CD4-positive, alpha-beta T cell treated with Interleukin-21 for 1 hour (primary cell): Measurements from ENCODE around the gene ZSCAN18.

Experiments
- DNase-seq: peaks from one replicate; pipeline ENCODE4 v3.0.0-alpha.2; 2020

Gene ZSCAN18

DNA sequence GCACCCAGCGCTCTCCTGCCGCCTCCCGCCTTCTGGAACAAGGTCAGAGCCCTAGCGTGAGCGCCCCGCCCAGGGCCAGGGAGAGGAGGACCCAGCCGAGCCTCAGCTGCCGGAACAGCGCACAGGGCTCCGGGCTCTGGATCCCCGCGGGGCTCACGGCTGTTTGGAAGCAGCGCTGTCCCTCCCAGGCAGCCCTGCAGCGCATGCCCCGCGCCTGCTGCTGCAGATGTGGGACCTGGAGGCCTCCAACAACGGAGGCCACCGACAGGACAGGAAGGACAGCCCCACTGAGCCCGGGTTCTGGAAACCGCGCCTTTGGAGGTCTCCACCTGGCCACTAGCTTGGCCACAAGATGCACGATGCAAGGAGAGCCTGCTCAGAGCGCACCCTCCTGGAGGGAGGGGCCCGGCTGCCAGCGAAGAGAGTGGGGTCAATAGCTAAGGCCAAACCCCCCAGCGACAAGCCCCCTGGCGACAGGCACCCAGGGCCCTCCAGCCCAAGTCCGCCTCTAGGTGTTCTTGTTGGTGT, 12.6 kb downstream of the ZSCAN18 start:
- DNase-seq: no peak

DNA sequence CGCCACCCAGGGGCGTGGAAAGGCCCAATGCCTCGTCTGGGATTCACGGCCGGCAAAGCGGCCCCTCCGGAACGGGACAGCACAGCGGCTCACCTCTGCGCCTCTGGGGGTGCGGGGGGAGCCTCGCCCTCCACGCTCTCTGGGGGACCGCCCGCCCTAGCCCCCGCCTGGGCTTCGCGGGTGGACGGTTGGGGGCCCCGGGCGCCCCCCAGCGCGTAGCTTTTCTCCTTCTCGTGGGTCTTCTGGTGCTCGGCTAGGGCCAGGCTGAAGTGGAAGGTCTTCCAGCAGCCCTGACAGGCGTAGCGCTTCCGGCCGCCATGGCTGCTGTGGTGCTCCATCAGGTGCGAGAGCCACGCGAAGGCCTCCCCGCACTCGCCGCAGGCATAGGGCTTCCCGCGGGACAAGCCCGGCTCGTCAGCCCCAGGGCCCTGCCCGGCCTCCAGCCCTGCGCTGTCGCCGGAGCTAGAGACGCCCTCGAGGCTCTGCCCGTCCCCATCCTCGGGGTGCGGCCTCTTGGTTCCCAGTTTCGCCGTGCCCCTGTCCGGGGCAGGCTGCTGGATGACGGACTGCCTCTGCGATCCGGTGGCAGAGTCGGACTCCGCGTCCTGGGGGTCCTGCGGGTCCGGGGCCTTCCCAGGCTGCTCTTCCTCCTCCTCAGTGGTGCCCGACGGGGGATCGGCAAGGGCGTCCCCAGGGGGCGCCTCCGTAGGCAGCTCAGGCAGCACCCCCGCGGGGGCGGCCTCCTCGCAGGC, 13.3 kb downstream of the ZSCAN18 start:
- DNase-seq: no peak

DNA sequence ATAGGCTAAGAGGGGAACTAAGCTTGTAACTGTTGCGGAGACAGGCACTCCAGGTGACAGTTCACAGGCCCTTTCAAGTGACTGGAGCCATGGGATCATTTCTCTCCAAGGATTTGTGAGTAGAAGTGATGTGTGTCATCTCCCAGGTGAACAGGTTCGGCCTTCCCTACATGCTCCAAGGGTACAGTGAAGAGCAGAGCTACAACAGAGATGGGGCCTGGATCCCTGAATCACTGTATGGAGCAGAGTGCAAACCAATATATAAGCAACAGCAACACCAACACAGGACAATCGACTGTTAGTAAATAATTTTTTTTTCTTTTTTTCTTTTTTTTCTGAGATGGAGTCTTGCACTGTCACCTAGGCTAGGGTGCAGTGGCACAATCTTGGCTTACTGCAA, 15.0 kb downstream of the ZSCAN18 start:
- no peak for DNase-seq

DNA sequence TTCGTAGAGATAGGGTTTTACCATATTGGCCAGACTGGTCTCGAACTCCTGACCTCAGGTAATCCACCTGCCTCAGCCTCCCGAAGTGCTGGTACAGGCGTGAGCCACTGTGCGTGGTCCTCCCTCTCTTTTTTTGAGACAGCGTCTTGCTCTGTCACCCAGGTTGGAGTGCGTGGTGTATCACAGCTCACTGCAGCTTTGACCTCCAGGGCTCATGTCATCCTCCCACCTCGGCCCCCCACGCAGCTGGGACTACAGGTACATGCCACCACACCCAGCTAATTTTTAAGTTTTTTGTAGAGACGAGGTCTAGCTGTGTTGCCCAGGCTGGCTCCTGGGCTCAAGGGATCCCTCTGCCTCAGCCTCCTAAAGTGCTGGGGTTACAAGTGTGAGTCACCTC, 18.2 kb downstream of the ZSCAN18 start:
- no peak for DNase-seq

DNA sequence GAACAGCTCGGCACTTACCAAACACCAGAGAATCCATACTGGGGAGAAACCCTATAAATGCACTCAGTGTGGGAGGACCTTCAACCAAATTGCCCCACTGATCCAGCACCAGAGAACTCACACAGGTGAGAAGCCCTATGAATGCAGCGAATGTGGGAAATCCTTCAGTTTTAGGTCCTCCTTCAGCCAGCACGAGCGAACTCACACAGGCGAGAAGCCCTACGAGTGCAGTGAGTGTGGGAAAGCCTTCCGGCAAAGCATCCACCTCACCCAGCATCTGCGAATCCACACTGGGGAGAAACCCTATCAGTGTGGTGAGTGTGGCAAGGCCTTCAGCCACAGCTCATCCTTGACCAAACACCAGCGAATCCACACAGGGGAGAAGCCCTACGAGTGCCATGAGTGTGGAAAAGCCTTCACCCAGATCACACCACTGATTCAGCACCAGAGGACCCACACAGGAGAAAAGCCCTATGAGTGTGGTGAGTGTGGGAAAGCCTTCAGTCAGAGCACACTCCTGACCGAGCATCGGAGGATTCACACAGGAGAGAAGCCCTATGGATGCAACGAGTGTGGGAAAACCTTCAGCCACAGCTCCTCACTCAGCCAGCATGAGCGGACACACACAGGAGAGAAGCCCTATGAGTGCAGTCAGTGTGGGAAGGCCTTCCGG, 30.7 kb downstream of the ZSCAN18 start:
- no peak for DNase-seq

DNA sequence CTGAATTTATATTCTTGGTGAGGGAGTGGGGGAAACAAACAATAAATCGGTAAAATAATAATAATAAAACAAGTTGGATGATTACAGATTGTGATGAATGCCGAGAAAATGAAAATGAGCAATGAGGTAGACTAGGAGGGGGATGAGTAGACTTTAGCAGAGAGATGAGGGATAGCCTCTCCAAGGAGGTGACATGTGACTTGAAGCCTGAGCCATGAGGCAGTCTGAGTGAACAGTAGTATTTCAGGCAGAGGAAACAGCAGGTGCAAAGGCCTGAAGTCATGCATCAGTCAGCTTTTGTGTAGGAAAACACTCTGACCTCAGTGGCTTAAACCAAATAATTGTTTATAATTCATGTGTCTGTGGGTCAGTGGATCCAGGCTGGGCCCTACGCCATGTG, 34.3 kb downstream of the ZSCAN18 start:
- no peak for DNase-seq

DNA sequence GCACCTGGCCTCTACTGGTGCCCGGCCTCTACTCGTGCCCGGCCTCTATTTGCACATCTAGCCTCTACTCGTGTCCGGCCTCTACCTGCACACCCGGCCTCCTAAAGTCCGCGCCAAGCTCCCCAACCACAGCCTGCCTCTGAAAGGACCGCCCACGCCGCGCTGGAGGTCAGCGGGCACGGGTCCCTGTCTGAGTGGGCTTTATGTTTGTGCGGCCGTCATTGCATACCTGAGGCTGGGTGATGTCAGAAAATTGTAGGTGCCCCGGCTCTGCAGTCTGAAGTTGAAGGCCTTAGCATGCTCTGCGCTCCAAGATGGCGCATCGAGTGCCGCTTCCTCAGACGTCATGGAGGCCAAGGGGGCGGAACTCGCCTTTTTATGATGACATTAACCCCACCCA, 37.8 kb downstream of the ZSCAN18 start:
- DNase-seq: no peak

DNA sequence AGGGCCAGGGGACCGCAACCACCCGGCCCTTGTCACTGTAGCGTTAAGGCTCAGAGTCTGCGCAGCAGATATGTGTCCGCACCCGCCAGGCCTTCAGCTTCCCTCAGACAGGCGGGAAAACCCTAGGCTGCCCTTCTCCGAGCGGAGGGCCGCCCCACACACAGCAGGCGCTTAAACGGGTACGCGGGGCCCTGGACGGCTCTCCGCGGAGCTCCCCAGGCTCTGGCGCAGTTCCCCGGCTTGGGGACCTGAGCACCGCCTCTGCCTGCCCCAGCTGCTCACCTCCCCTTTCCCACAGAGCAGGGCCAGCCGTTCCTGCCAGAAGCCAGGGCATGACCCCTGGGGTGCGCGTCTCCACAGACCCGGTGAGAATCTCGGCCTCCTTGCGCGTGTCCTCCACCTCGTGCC, 38.4 kb downstream of the ZSCAN18 start:
- DNase-seq: no peak

DNA sequence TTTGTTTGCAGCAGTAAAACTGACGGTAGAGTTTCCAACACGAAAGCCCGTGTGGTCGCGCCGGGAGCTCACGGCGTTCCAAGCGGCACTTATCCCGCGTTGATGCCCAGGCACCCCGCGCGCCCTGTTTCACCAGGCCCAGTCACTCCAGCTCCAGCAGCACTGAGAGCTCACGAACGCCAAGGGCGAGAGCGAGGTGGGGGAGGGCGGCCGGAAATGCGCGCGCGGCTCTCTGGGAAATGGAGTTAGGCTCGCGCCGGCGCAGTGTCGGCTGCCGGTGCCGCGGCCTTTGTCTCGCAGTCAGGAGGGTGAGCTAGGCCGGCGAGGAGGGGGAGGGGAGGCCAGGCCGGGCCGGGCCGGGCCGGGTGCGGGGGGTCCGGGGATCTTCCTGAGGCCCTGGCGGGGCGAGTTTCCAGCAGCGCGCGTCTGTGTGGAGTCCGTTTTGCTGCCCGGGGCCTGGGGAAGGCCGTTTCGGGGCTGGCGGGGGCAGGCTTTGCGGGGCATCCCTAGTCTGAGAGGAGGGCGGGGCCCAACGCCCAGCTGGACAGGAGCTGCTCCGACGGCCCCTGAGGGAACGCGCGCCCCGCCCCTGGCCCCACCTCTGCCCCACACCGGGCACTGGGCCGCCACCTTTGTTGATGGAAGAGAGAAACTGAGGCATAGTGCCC, 38.9 kb downstream of the ZSCAN18 start, which contains the start of gene ZNF135:
TSS of gene ZNF135 (plus strand) at position 280 of the 668 bp plus-strand sequence. CDS start 721 bp downstream, outside the sequence.
- peak; percentile 52 for DNase-seq

DNA sequence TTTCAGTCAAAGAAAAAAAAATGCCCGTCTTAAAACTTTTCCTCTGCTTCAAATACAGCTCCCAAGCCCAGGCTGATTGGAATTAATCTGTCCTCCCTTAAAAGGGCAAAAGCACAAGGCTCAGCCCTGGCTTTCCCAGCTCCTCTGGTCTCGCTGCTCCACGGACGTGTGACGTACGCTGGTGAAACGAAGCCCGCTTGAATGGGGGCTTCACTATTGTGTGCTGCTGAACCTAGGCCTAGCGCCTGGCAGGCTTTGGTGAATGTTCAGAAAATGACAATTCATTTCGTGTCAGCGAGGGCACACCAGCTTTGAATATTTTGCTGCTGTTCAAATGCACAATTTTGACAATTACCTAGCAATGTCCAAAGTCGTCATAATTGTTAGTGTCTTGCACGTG, 39.6 kb downstream of the ZSCAN18 start:
- DNase-seq: no peak

DNA sequence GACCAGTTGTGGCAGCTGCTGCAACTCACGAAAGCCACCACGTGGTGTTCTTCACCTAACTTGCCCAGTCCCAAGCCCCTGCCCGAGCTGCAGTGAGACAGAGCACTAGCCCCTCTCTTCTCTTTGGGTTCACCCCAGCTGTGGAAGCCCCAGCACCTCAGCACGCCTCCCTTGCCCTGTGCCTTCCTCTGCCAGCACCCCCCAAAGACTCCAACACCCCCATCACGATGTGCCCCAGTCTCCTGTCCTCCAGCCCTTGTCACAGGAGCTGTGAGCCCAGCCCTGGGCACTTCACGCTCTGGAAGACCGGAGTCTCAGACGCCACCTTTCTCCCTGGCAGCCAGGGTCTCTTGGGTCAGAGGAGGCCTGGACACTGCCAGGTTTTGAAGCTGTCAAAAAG, 41.2 kb downstream of the ZSCAN18 start:
- DNase-seq: no peak

DNA sequence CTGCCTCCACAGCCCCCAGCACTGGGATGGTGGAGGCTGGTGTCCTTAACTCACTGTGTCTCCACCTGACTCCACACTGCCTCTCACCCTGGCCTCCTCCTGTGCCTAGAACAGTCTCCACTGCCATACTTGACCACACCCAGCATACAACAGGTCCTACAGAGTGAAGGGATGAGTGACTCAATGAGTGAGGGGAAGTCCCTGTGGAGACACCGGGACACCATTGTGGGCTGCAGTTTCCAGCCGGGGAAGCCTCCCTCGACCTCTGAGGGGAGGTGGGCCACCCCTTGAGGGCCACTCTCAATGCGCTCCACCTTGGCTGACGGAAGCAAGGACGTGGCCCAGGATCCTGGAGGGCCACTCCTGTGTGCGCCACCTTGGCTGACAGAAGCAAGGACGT, 41.8 kb downstream of the ZSCAN18 start:
- no peak for DNase-seq

DNA sequence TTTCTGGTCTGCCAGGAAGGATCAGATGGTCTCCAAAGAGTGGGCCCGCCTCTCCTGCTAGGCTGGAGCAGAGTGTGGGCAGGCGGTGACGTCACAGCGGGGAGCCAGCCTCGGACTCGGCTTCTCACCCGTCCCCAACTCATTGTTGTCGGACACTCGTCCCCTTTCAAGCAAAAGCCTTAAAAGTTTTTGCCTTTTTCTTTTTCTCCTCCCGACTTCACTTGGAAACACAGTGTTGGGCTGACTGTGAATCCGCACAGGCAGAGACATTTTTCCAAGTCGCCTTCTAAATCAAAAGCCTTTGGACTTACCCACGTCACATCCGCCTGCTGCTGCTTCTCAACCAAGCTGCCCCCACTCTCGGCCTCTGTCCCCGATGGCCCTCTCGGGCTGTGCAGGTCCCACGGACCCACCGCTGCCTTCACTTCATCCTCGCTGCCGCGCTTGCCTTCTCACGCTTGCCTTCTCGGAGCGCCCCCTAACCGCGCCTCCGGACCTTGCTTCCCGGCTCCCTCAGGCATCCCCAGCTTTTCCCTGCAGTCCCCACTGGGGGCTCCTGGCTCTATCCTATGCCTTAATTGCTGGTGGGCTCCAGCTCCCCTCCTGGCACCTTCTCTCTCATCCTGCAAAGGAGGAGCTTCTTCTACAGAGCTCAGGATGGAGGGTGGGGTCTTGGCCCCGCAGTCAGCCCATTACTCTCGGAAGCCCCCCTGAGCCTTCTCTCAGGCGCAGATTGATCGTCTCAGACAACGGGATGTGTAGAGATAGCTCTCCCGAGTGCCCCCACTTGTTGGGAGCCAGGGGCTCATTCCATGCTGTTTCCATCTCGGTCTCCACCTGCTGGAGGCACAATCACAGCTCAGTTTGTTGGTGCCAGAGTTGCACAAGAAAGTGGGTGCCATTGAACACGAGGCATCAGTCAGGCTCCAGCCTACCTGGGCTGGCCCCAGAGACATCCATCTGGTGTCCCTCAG, 42.8 kb downstream of the ZSCAN18 start:
- DNase-seq: no peak

DNA sequence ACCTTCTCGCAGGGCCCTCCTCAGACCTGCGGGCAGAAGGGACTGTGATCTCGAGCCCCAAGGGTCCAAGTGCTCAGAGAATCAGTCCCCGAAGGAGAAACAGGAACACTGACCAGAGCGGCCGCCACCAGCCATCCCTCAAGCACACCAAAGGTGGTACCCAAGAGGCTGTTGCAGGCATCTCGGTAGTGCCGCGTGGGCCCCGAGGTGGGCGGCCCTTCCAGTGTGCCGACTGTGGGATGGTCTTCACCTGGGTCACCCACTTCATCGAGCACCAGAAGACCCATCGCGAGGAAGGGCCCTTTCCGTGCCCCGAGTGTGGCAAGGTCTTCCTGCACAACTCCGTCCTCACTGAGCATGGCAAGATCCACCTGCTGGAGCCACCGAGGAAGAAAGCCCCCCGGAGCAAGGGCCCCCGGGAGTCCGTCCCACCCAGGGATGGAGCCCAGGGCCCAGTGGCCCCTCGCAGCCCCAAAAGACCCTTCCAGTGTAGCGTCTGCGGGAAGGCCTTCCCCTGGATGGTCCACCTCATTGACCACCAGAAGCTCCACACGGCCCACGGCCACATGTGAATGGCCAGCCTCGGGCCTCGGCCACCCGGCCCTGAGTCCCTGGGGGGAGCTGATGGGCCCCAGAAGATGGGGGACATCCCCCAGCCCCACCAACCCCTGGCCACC, 44.4 kb downstream of the ZSCAN18 start:
- DNase-seq: no peak

DNA sequence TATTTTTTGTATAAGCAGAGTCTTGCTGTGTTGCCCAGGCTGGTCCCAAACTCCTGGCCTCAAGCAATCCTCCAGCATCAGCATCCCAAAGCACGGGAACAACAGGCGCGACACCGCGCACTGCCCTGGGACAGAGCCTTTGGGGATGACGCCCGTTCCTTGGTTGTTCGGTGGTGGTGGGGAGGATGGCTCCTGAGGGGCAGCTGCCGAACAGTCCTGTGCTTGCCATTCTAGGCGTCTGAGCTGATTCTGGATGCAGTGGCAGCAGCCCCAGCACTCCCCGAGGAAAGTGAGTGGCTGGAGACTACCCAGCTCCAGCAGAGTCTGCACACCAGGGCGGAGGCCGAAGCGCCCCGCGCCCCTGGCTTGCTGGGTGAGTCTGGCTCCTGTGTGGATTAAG, 45.8 kb downstream of the ZSCAN18 start:
- no peak for DNase-seq

DNA sequence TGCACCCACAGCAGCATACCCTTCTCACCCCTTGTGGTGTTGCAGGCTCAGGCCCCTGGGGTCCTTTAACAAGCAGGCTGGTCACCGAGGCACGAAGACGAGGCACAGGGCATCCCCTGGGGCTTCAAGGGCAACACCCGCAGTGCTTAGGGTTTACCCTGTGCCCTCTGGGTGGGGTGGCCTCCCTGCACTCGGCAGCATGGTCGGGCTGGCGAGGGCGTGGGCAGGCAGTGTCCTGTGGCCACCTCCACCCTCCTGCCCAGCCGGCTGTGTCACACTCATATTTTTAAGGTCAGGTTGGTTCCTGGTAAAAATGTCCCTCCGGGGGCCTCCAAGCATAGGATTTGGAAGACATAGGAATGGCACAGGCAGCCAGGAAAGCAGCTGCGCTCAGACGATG, 50.4 kb downstream of the ZSCAN18 start:
- DNase-seq: no peak

DNA sequence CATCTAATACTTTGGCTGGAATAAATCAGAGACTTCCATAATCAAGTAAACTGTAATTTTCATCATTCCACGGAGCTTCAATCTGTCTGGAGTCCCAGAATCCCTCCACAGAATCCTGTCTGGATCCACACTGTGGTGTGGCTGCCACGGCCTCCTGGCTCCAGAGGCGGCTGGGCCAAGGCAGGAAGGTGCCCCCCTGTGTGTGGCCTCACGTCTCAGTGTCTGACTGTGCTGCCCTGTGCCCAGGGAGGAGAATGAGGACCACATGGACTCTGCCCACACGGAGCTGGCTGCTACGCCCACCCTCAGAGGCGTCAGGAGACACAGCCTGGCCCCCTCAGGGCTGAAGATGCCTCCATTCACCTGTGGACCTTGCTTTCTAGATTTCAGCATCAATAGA, 51.2 kb downstream of the ZSCAN18 start:
- DNase-seq: no peak

DNA sequence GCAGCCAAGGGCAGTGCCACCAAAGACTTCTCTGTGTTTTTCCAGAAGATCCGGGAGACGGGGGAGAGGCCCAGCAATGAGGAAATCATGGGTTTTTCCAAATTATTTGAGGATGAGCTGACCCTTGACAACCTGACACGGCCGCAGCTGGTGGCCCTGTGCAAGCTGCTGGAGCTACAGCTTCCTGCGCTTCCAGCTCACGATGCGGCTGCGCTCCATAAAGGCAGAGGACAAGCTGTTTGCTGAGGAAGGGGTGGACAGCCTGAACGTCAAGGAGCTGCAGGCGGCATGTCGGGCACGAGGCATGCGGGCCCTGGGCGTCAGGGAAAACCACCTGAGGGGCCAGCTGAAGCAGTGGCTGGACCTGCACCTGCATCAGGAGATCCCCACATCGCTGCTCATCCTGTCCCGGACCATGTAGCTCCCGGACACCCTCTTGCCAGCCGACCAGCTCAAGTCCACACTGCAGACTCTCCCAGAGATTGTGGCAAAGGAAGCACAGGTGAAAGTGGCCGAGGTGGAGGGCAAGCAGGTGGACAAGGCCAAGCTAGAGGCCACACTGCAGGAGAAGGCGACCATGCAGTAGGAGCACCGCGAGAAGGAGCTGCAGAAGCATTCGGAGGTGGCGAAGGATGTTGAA, 52.5 kb downstream of the ZSCAN18 start:
- DNase-seq: no peak

DNA sequence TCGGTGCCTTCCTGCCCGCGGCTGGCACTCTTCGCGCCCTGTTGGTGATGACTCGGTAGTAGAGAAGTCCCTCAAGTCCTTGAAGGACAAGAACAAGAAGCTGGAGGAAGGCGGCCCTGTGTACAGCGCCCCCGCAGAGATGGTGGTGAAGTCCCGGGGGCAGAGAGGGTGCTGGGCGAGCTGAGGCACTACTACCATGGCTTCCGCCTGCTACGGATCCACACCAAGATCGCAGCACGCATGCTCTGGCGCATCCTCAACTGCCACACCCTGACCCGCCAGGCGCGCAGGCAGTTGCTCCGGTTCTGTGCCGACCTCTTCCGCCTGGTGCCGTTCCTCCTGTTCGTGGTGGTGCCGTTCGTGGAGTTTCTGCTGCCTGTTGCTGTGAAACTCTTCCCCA, 53.1 kb downstream of the ZSCAN18 start:
- no peak for DNase-seq

DNA sequence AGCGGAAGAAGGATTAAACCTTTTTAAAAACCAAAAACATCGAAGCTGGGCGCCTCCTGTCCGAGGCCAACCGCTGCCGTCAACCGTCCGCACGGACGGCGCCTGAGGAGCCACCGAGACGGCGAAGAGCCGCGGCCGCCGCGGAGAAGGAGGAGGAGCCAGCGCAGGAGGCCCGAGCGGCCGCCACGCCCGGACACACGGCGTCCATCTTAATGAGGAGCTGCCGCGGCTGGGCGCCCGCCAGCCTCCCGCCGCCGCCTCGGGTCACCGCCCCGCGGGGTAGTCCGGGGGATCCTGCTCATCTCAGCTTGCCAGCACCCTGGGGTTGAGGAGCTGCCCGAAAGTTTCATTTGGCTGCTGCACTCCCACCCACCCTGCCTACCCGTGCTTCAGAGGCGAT, 53.6 kb downstream of the ZSCAN18 start:
- no peak for DNase-seq
